Caco-2 (cell line): ENCODE data around the gene PLXNA4. TPM values are rescaled to one million over a fixed set of nuclear protein-coding genes. Genes with fewer than 3 reads are reported as not detected.

Source experiments
- BruUV-seq: library from RNA; stranded (reverse); fragments of 400-500 nt; replicated peaks from 2 replicates; lab custom pipeline; 2021; lab: Mats Ljungman, UMichigan
- CTCF ChIA-PET: fragments of 300-600 bp; sonication (Branson Sonifier 250); formaldehyde crosslinking; loops from one replicate; lab custom pipeline; 2022; ENCODE audit warnings: antibody characterized with exemption; lab: Charles Lee
- POLR2A ChIA-PET: fragments of 300-600 bp; sonication (Branson Sonifier 250); formaldehyde crosslinking; loops from one replicate; lab custom pipeline; 2022; ENCODE audit warnings: antibody characterized with exemption; lab: Charles Lee
- DNase-seq, 2 experiments: peaks; one replicate each; pipeline versions ENCODE4 v3.0.0 to v3.0.0-alpha.2; 2020 to 2022
- H3K27me3 ChIP-seq: replicated peaks from 2 replicates; pipeline ENCODE4 v1.6.0; 2011; ENCODE audit warnings: low read length; ENCODE audit not compliant: control insufficient read depth, insufficient read depth
- H3K36me3 ChIP-seq: 2 replicates; pipeline ENCODE4 v1.5.1; 2011; ENCODE audit warnings: low read length; ENCODE audit not compliant: control insufficient read depth, insufficient read depth
- H3K4me1 ChIP-seq: fragments of 250-450 bp; sonication (Bioruptor Pico); 2 replicates; pipeline ENCODE4 v1.5.1; 2020; ENCODE audit warnings: mild to moderate bottlenecking
- H3K4me3 ChIP-seq: 2 replicates; pipeline ENCODE4 v1.5.1; 2011; ENCODE audit warnings: low read depth, mild to moderate bottlenecking, control low read depth, low read length
- H3K9me3 ChIP-seq: fragments of 250-450 bp; sonication (Bioruptor Pico); 2 replicates; pipeline ENCODE4 v1.5.1; 2020; ENCODE audit warnings: mild to moderate bottlenecking, moderate library complexity
- H3K27ac Mint-ChIP-seq: one replicate; pipeline ENCODE4 v1.8.0; 2022; ENCODE audit warnings: mixed read lengths; ENCODE audit not compliant: unreplicated experiment
- H3K27me3 Mint-ChIP-seq: one replicate; pipeline ENCODE4 v1.8.0; 2022; ENCODE audit warnings: mixed read lengths; ENCODE audit not compliant: insufficient read depth, unreplicated experiment
- H3K36me3 Mint-ChIP-seq: one replicate; pipeline ENCODE4 v1.8.0; 2022; ENCODE audit warnings: mild to moderate bottlenecking, mixed read lengths; ENCODE audit not compliant: insufficient read depth, unreplicated experiment
- H3K4me1 Mint-ChIP-seq: one replicate; pipeline ENCODE4 v1.8.0; 2022; ENCODE audit warnings: low read depth, mixed read lengths; ENCODE audit not compliant: unreplicated experiment
- H3K4me3 Mint-ChIP-seq: one replicate; pipeline ENCODE4 v1.8.0; 2022; ENCODE audit warnings: mild to moderate bottlenecking, moderate library complexity, mixed read lengths; ENCODE audit not compliant: unreplicated experiment
- H3K9me3 Mint-ChIP-seq: one replicate; pipeline ENCODE4 v1.8.0; 2022; ENCODE audit warnings: mixed read lengths; ENCODE audit not compliant: unreplicated experiment
- CTCF ChIP-seq, 2 experiments: fragments of 200-600 bp in 1 of 2; IDR thresholded peaks; 1 replicate in 1 of 2; 2 replicates in 1 of 2; pipeline versions ENCODE4 v1.5.1 to v1.8.0; 2011 to 2022; ENCODE audit warnings: antibody characterized with exemption in 1 of 2, control low read depth in 1 of 2, inconsistent platforms in 1 of 2, low read depth in 1 of 2, low read length in 1 of 2, mild to moderate bottlenecking in 1 of 2, moderate library complexity in 1 of 2; ENCODE audit not compliant: insufficient read depth in 1 of 2, severe bottlenecking in 1 of 2, unreplicated experiment in 1 of 2
- intact Hi-C: fragments of 100-400 bp; cut with micrococcal nuclease; formaldehyde crosslinking; loops from one replicate; pipeline ENCODE4 v1.10.0; 2022; ENCODE audit not compliant: unreplicated experiment
- total RNA-seq: library from RNA; stranded (reverse); gene quantifications from 2 replicates; pipeline ENCODE4 v1.2.3, GENCODE V29; 2022

PLXNA4 gene
- total RNA-seq, 1 experiment from 2014 or later: 0.43 TPM

- no peak for DNase-seq
- Histone ChIP-seq H3K4me1 (no peaks in the 10 kb centered on the region), H3K36me3 (no peaks in the 10 kb centered on the region), H3K4me3 (no peak overlapping the region), H3K27me3 (peaks cover 3% of the 10 kb centered on the region; the same call in 1 of the 2 replicates), H3K9me3 (no peaks in the 10 kb centered on the region)
- Mint-ChIP-seq H3K36me3 (no peaks in the 10 kb centered on the region), H3K27me3 (peaks cover 31% of the 10 kb centered on the region), H3K9me3 (no peaks in the 10 kb centered on the region), H3K4me3 (no peak overlapping the region), H3K27ac (no peak overlapping the region), H3K4me1 (no peaks in the 10 kb centered on the region)
- ChIA-PET CTCF (interaction anchor here (0.7 kb wide), 1 partner anchor 9 kb away, joined by 5 read pairs; no protein-coding TSS in a partner anchor), POLR2A (no interaction called here)
- no peak for TF ChIP-seq CTCF (IDR thresholded peaks at IDR 0.05; ENCODE audit: insufficient read depth in 1 of 2, low read depth in 1 of 2, low read length in 1 of 2, severe bottlenecking in 1 of 2, unreplicated experiment in 1 of 2)
- intact Hi-C loops: no loop called here
- BruUV-seq: no TSS peak
Measured at GRCh38 chr7:132490474-132490873, 85.8 kb downstream of the PLXNA4 start.

- H3K4me1 Mint-ChIP-seq: no peaks in the 10 kb centered on the region
- Histone ChIP-seq H3K36me3 (no peaks in the 10 kb centered on the region), H3K4me3 (no peak overlapping the region), H3K9me3 (no peaks in the 10 kb centered on the region), H3K27me3 (peaks cover 4% of the 10 kb centered on the region), H3K4me1 (no peaks in the 10 kb centered on the region)
- no peaks in the 10 kb centered on the region for H3K36me3 Mint-ChIP-seq
- no peak for DNase-seq
- ChIA-PET POLR2A (no interaction called here), CTCF (no interaction called here)
- no peak for TF ChIP-seq CTCF (IDR thresholded peaks at IDR 0.05; ENCODE audit: insufficient read depth in 1 of 2, low read depth in 1 of 2, low read length in 1 of 2, severe bottlenecking in 1 of 2, unreplicated experiment in 1 of 2)
- H3K9me3 Mint-ChIP-seq: no peaks in the 10 kb centered on the region
- no TSS peak for BruUV-seq
- H3K27me3 Mint-ChIP-seq: peaks cover 36% of the 10 kb centered on the region
- intact Hi-C loops: loop anchor here (2.0 kb wide), 1 partner anchor 61 kb away; no protein-coding TSS in a partner anchor
- H3K27ac Mint-ChIP-seq: no peak overlapping the region
- no peak overlapping the region for H3K4me3 Mint-ChIP-seq
Measured at GRCh38 chr7:132489776-132490237, 86.5 kb downstream of the PLXNA4 start.

GRCh38 chr7:132488634-132489302 is 87.5 kb downstream of the PLXNA4 start:
- no peak for DNase-seq
- H3K9me3 Mint-ChIP-seq: no peaks in the 10 kb centered on the region
- no peak for TF ChIP-seq CTCF (IDR thresholded peaks at IDR 0.05; ENCODE audit: insufficient read depth in 1 of 2, low read depth in 1 of 2, low read length in 1 of 2, severe bottlenecking in 1 of 2, unreplicated experiment in 1 of 2)
- Histone ChIP-seq H3K9me3 (no peaks in the 10 kb centered on the region), H3K27me3 (peaks cover 6% of the 10 kb centered on the region), H3K4me3 (no peak overlapping the region), H3K4me1 (no peaks in the 10 kb centered on the region), H3K36me3 (no peaks in the 10 kb centered on the region)
- H3K36me3 Mint-ChIP-seq: no peaks in the 10 kb centered on the region
- H3K4me3 Mint-ChIP-seq: no peak overlapping the region
- intact Hi-C loops: loop anchor here (2.0 kb wide), 1 partner anchor 60 kb away; no protein-coding TSS in a partner anchor
- ChIA-PET CTCF (no interaction called here), POLR2A (no interaction called here)
- BruUV-seq: no TSS peak
- H3K27ac Mint-ChIP-seq: no peak overlapping the region
- H3K27me3 Mint-ChIP-seq: peaks cover 43% of the 10 kb centered on the region
- no peaks in the 10 kb centered on the region for H3K4me1 Mint-ChIP-seq
